ENCODE data around the gene SORCS1. TPM values are rescaled to one million over a fixed set of nuclear protein-coding genes. Genes with fewer than 3 reads are reported as not detected.

The SORCS1 gene
- polyA plus RNA-seq, 1 donor (not counting 4 experiments of a cell fraction or from before 2014, with no cell fraction given): not detected

- FAIRE-seq: no peak
- dilution Hi-C loops (cut with MboI; ENCODE audit: extremely low pct_ligation_motif_present, low sequenced_read_pairs): no loop called here
- TF ChIP-seq EZH2 (IDR thresholded peaks at IDR 0.05; ENCODE audit: low read length): no peak
- no peak for TF ChIP-seq CTCF (optimal IDR thresholded peaks at IDR 0.05 in 1 of 3, IDR thresholded peaks at IDR 0.05 in 1 of 3, conservative IDR thresholded peaks at IDR 0.05 in 1 of 3; ENCODE audit: extremely low read depth in 1 of 3, insufficient read depth in 2 of 3, low read length in 3 of 3)
Measured at GRCh38 chr10:106643473-106643872, 521.0 kb downstream of the SORCS1 start.

GRCh38 chr10:106637873-106638272, 526.6 kb downstream of the SORCS1 start:
- no peak overlapping the region for H3K9ac ChIP-seq (ENCODE audit: control insufficient read depth, extremely low read depth, insufficient read depth, low read length)
- no peak overlapping the region for H3K27ac ChIP-seq (ENCODE audit: control insufficient read depth, insufficient read depth, low read length)
- dilution Hi-C loops (cut with MboI; ENCODE audit: extremely low pct_ligation_motif_present, low sequenced_read_pairs): no loop called here
- H3K9me3 ChIP-seq (ENCODE audit: control insufficient read depth, low read depth, low read length): no peaks in the 10 kb centered on the region
- H3K9me1 ChIP-seq (ENCODE audit: control insufficient read depth, extremely low read depth, insufficient read depth, low read length): no peaks in the 10 kb centered on the region
- no peaks in the 10 kb centered on the region for H3K4me1 ChIP-seq (ENCODE audit: control insufficient read depth, extremely low read depth, insufficient read depth, low read length)
- FAIRE-seq (no peak), DNase-seq (ENCODE audit: low read depth, low spot score) (no peak)
- H4K20me1 ChIP-seq (ENCODE audit: control insufficient read depth, extremely low read depth, insufficient read depth, low read length): no peaks in the 10 kb centered on the region
- no peak overlapping the region for H2AFZ ChIP-seq (ENCODE audit: control insufficient read depth, low read length)
- H3K36me3 ChIP-seq (ENCODE audit: control insufficient read depth in 2 of 2, extremely low read depth in 1 of 2, insufficient read depth in 2 of 2, low read length in 2 of 2): no peaks in the 10 kb centered on the region
- no peak overlapping the region for H3K4me2 ChIP-seq (ENCODE audit: control insufficient read depth, extremely low read depth, insufficient read depth, low read depth, low read length)
- no peaks in the 10 kb centered on the region for H3K79me2 ChIP-seq (ENCODE audit: control insufficient read depth, insufficient read depth, low read length)
- TF ChIP-seq EZH2 (IDR thresholded peaks at IDR 0.05; ENCODE audit: low read length): no peak
- H3K27me3 ChIP-seq (ENCODE audit: control insufficient read depth, extremely low read depth, insufficient read depth, low read length): no peaks in the 10 kb centered on the region
- no peak overlapping the region for H3K4me3 ChIP-seq (ENCODE audit: control insufficient read depth in 2 of 3, extremely low read depth in 1 of 3, insufficient read depth in 2 of 3, low read depth in 1 of 3, low read length in 3 of 3)

More at GRCh38 chr10:106643473-106643872, 521.0 kb downstream of the SORCS1 start:
- H3K9me3 ChIP-seq (ENCODE audit: control insufficient read depth, low read depth, low read length): no peaks in the 10 kb centered on the region
- no peak overlapping the region for H3K27ac ChIP-seq (ENCODE audit: control insufficient read depth, insufficient read depth, low read length)
- no peak overlapping the region for H3K4me2 ChIP-seq (ENCODE audit: control insufficient read depth, extremely low read depth, insufficient read depth, low read depth, low read length)
- H3K4me3 ChIP-seq (ENCODE audit: control insufficient read depth in 2 of 3, extremely low read depth in 1 of 3, insufficient read depth in 2 of 3, low read depth in 1 of 3, low read length in 3 of 3): no peak overlapping the region
- H2AFZ ChIP-seq (ENCODE audit: control insufficient read depth, low read length): no peak overlapping the region
- no peaks in the 10 kb centered on the region for H3K9me1 ChIP-seq (ENCODE audit: control insufficient read depth, extremely low read depth, insufficient read depth, low read length)
- H3K79me2 ChIP-seq (ENCODE audit: control insufficient read depth, insufficient read depth, low read length): no peaks in the 10 kb centered on the region
- DNase-seq (ENCODE audit: low read depth, low spot score): no peak
- H4K20me1 ChIP-seq (ENCODE audit: control insufficient read depth, extremely low read depth, insufficient read depth, low read length): no peaks in the 10 kb centered on the region
- no peak overlapping the region for H3K9ac ChIP-seq (ENCODE audit: control insufficient read depth, extremely low read depth, insufficient read depth, low read length)
- H3K4me1 ChIP-seq (ENCODE audit: control insufficient read depth, extremely low read depth, insufficient read depth, low read length): no peaks in the 10 kb centered on the region
- H3K36me3 ChIP-seq (ENCODE audit: control insufficient read depth in 2 of 2, extremely low read depth in 1 of 2, insufficient read depth in 2 of 2, low read length in 2 of 2): no peaks in the 10 kb centered on the region
- no peaks in the 10 kb centered on the region for H3K27me3 ChIP-seq (ENCODE audit: control insufficient read depth, extremely low read depth, insufficient read depth, low read length)

All from keratinocyte (primary cell).